GM13976 (cell line): Measurements from ENCODE around the gene MLYCD.
A peak's percentile ranks its signal among the peaks of the same experiment; 100 is the strongest.

Experiments
- DNase-seq: peaks from one replicate; pipeline ENCODE4 v3.0.0; 2012; ENCODE audit warnings: low spot score
- in situ Hi-C: fragments of 300-500 bp; cut with MboI; formaldehyde crosslinking; loops from one replicate; pipeline ENCODE4 v1.12.0; 2022; ENCODE audit warnings: low sequenced_read_pairs, mixed read lengths, inconsistent platforms; ENCODE audit not compliant: unreplicated experiment
- TF ChIP-seq, protein P1 (sequence below): IDR thresholded peaks from 2 replicates; pipeline ENCODE4 v1.5.1; 2012; ENCODE audit warnings: borderline replicate concordance, mild to moderate bottlenecking; ENCODE audit not compliant: insufficient read depth; ENCODE audit errors: extremely low read depth, missing control alignments, control extremely low read depth

Gene MLYCD

DNA sequence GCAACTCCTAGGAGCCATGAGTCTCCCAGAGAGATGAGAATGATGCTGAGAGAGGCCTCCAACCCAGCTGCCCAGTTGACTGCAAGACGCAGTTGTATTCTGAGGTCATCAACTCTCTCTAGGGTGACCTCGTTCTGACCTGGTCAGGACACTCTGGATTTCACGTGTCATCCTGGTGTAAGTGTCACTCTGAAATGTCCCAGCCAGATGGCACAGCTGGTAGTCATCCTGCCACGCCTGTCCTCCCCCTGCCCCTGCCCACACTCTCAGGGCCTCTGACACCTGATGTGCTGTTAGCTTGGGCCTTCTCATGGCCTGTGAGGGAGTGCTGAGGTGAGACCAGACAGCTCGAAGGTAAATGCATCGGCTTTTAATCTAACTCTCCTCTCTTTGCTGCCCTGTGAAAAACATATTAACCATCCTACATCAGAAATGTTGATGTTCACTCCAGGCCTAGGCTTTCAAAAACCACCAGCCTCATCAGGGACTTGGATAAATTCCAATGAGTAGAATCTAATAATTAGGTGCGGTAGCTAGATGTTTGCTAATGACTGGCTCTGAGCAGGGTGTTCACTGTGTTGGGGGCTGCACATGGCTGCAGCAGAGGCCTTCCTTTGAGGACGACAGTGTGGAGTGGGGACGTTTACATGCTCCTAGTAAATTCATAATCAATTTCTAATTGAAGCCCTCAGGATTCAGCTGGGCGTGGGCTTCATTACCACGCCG is 13.8 kb downstream of the MLYCD start:
- in situ Hi-C loops, result no loop called here
- TF ChIP-seq, protein P1, sequence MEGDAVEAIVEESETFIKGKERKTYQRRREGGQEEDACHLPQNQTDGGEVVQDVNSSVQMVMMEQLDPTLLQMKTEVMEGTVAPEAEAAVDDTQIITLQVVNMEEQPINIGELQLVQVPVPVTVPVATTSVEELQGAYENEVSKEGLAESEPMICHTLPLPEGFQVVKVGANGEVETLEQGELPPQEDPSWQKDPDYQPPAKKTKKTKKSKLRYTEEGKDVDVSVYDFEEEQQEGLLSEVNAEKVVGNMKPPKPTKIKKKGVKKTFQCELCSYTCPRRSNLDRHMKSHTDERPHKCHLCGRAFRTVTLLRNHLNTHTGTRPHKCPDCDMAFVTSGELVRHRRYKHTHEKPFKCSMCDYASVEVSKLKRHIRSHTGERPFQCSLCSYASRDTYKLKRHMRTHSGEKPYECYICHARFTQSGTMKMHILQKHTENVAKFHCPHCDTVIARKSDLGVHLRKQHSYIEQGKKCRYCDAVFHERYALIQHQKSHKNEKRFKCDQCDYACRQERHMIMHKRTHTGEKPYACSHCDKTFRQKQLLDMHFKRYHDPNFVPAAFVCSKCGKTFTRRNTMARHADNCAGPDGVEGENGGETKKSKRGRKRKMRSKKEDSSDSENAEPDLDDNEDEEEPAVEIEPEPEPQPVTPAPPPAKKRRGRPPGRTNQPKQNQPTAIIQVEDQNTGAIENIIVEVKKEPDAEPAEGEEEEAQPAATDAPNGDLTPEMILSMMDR, result no peak
- DNase-seq, result peak; percentile 18

DNA sequence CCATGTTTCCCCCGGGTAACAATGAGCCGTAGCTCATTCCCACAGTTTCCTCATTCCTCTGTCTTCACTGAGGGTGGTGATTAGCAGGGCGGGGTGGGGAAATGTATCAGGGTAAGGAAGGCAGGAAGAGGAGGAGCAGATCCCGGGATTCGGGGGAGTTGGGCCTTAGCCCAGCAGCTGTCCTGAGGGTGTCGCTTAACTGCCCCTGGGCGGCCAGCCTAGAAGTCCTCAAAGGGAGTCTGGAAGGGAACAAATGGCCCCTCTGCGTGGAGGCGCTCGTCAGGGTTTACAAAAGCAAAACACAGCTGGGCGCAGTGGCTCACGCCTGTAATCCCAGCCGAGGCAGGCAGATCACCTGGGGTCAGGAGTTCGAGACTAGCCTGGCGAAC is 14.3 kb downstream of the MLYCD start:
- TF ChIP-seq, protein P1, result no peak
- in situ Hi-C loops, result no loop called here
- DNase-seq, result no peak

DNA sequence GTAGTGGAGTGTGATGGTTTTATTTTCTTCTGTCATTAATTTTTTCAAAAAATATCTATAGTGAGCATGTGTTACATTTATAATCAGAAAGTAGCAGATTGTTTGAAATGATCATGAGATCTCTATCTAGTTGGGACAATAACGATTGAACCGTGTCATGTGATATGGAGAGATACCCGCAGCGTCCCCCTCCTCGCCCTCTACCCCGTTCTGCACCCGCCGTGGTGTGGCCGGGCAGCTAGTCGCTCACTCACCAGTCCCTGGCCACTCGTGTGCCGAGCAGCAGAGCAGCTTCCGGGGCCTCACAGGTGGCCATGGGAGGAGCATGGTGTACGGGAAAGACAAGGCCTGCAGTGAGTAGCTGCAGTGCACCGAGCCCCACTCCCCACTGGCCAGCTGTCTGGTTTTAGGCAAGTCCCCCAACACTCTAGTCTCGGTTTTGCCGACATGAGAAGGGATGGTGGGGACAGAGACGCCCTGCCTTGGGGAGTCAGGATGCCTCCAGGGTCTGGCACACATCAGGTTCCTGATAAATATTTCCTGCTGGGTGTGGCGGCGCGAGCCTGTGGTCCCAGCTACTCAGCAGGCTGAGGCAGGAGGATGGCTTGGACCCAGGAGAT is 15.3 kb downstream of the MLYCD start:
- in situ Hi-C loops, result no loop called here
- peak; percentile 21 for DNase-seq
- TF ChIP-seq, protein P1, result no peak

DNA sequence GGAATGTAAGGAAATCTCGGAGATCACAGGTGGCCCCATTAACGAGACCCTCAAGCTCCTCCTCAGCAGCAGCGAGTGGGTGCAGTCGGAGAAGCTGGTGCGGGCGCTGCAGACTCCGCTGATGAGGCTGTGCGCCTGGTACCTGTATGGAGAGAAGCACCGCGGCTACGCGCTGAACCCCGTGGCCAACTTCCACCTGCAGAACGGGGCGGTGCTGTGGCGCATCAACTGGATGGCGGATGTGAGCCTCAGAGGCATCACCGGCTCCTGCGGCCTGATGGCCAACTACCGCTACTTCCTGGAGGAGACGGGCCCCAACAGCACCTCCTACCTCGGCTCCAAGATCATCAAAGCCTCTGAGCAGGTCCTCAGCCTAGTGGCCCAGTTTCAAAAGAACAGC is 16.2 kb downstream of the MLYCD start:
- peak; percentile 19 for DNase-seq
- TF ChIP-seq, protein P1, result no peak
- in situ Hi-C loops, result no loop called here

DNA sequence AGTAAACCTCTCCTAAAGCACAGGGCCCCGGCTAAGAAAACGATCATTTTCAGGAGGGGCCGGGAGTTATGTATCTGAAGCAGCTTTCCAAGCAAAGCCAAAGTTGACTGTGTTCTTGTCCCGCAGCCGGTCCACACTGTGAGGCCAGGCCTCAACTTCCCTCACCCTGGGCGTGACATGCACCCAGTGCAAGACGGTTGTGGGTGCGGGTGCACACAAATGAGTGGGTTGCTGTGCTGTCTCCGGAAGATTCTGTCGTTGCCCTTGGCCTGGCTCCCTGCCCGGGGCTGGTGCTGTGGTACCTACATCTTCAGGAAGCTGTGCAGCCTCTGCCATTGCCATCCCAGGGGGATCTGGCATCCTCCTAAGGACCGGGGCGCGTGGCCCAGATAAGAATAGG is 16.6 kb downstream of the MLYCD start:
- TF ChIP-seq, protein P1, result no peak
- in situ Hi-C loops, result no loop called here
- DNase-seq, result peak; percentile 13

DNA sequence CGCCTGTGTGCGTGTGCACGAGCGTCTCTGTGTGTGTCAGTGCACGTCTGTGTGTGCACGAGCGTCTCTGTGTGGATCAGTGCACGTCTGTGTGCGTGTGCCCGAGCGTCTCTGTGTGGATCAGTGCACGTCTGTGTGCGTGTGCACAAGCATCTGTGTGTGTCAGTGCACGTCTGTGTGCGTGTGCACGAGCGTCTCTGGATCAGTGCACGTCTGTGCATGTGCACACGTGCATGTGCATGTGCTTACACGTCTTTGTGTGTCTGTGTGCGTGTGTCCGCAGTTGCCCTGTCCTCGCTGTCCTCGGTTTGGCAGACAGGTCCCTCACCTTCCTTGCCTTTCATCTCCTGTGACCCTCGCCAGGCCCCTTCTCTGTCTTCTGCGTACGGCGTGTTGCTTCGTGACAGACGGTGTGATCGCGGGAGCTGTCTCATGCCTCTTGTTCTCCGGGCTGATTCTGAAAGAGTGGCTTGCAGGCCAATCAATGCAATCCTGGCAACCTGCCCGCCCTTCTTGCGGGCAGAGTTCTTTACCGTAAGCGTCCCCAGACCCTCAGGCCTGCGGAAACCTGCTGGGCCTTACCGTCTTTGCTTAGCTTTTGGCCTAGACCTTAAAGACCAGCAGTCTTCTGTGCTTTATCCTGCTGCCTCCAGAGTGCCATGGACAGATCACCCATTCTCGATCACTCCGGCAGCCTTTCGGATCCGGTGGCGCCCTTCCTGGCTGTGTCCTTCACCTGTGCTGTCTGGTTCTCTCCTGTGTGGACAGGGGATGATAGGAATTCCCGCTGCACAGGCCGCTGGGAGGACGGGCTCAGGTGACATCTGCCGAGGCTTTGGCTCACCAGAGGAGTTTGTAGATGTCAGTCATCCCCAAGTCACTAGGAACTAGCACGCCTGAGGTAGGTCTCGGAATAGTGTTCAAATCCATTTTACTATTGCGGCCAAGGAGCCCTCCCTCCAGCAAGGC is 18.5 kb downstream of the MLYCD start:
- peak; percentile 20 for DNase-seq
- in situ Hi-C loops, result no loop called here
- TF ChIP-seq, protein P1, result no peak
